HG02870 (cell line): Measurements from ENCODE around the gene IPO13.

ENCODE experiments used
- ATAC-seq: cut with Tn5 transposase; IDR thresholded peaks from one replicate; pipeline ENCODE4 v1.9.1; 2021; ENCODE audit warnings: mild to moderate bottlenecking, moderate library complexity; ENCODE audit not compliant: unreplicated experiment

IPO13 gene

GRCh38 chr1:43985984-43986595 is 39.3 kb downstream of the IPO13 start:
- no peak for ATAC-seq

- no peak for ATAC-seq
These were observed 40.0 kb downstream of the IPO13 start for GRCh38 chr1:43986712-43987111.

- no peak for ATAC-seq
These were observed 40.6 kb downstream of the IPO13 start for GRCh38 chr1:43987159-43987902.

- no peak for ATAC-seq
These were observed 43.8 kb downstream of the IPO13 start for GRCh38 chr1:43990271-43991199.

- no peak for ATAC-seq
These were observed 44.4 kb downstream of the IPO13 start for GRCh38 chr1:43991200-43991475.

GRCh38 chr1:43991476-43992231 is 44.9 kb downstream of the IPO13 start, which contains the start of gene CCDC24:
Gene CCDC24, plus strand, starts transcription at chr1:43991599. Its CDS starts 280 bp downstream, at chr1:43991879.
- peak; percentile 67 for ATAC-seq

GRCh38 chr1:43992232-43992995 is 45.7 kb downstream of the IPO13 start:
- ATAC-seq, result no peak

GRCh38 chr1:43993206-43993914 is 46.6 kb downstream of the IPO13 start:
- no peak for ATAC-seq

- no peak for ATAC-seq
These were observed 47.3 kb downstream of the IPO13 start for GRCh38 chr1:43994071-43994470.

GRCh38 chr1:43994794-43995790 is 48.3 kb downstream of the IPO13 start:
- ATAC-seq, result no peak

GRCh38 chr1:43995984-43996732 is 49.4 kb downstream of the IPO13 start:
- ATAC-seq, result no peak

GRCh38 chr1:43996733-43997115 is 50.0 kb downstream of the IPO13 start:
- ATAC-seq, result no peak

GRCh38 chr1:43997295-43997999 is 50.7 kb downstream of the IPO13 start:
- no peak for ATAC-seq

GRCh38 chr1:43998000-43998378 is 51.2 kb downstream of the IPO13 start:
- no peak for ATAC-seq

- ATAC-seq, result no peak
These were observed 52.7 kb downstream of the IPO13 start for GRCh38 chr1:43999455-43999854.

GRCh38 chr1:44000122-44000665 is 53.4 kb downstream of the IPO13 start:
- no peak for ATAC-seq

- ATAC-seq, result no peak
These were observed 55.4 kb downstream of the IPO13 start for GRCh38 chr1:44002165-44002564.
